DMS79 (cell line): ENCODE results near the gene GNAQ.

Source experiments
- DNase-seq: peaks from one replicate; lab custom pipeline; 2025; lab: John Stamatoyannopoulos, UW

The GNAQ gene

GRCh38 chr9:78031893-78032729 lies 500 bp upstream of the GNAQ start:
- DNase-seq: peak; percentile 55

DNA sequence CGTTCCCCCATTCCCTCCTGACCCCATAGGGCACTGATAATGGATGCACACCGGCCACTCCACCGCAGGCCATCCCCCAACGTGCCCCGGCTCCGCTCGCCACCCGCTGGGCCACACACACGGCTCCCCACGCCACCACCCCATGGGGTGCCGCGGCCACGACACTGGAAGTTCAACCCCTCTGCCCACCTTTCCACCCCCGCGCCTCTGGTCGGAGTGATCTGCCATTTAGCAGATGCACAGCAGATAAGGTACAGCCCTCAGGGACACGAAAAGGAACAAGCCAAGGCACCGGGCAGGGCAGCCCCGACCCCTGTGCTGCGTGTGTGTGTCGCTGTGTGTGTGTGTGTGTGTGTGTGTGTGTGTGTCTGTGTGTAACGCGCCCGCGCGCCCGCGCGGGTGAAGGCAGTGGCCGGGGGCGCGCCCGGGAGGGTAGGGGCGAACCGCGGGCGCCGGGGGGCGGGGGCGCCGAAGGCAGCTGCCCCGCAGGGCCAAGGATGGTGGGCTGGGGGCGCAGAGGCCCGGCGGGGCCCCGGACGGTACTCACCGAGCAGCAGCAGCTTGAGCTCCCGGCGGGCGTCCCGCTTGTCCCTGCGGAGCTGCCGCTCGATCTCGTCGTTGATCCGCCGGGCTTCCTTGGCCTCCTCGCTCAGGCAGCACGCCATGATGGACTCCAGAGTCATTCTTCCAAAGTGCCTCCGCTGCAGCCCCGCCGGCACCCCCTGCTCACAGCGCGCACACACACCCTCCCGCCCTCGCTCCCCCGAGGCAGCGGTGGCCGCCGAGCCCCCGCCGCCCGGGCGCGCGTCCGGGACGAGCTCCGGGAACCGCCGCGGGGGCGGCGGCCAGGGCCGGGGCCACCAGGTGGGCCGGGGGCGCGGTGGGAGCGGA lies 813 bp downstream of the GNAQ start:
- DNase-seq: no peak

GRCh38 chr9:78030296-78030552 lies 1.4 kb downstream of the GNAQ start:
- no peak for DNase-seq

DNA sequence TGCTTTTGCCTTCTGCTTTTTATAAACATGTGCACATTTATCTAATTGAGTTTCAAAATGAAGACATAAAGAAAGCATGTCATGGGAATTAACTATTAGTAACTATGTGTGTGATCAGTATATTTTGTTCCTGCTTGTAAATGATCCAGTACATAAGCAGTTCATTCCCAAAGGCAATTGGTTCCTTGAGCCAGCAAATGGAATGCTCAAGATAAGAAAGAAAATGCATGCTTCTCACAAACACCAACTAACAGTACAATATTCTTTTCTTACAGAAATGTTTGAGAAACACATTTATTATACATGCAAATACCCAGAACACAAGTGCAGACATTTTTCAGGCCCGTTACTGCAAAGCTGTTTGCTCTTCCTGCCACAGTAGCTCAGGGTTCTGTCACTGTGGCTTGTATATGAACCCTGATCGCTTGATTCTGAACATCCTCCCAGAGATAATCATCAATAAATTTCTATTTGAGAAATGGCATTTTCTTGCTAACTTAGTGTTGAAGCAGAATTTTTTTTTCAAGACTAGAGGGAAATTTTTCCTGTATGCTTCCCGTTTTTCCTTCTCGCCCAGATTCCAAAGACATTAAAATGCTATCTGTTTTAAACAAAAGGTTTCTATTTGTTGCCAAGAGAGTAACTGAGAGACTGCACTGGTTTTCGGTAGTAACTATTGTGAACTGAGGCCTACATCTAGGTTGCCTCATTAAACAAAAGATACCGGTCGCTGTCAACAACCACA lies 1.9 kb downstream of the GNAQ start:
- no peak for DNase-seq

DNA sequence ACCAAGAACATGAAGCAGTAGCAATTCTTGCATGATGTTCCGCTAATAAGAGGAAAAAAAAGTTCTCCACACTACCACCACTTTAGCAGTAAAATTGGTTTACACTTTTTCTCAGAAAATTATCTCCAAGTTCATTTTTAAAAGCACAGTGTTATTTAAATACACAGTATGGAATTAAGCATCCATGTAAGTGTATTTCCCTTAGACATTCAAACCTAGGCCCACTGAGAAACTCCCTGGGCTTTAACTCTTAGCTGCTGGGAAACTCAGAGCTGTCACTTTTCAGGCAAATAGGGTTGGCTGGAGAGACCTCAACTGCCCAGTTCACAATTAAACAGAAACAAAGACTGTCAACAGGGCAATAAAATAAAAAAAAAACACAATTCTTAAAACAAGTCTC lies 2.7 kb downstream of the GNAQ start:
- DNase-seq: no peak

GRCh38 chr9:78026947-78027346 lies 4.7 kb downstream of the GNAQ start:
- DNase-seq: no peak

- no peak for DNase-seq
Observed at GRCh38 chr9:78026416-78026815, 5.2 kb downstream of the GNAQ start.

- no peak for DNase-seq
Observed at GRCh38 chr9:78025186-78025585, 6.4 kb downstream of the GNAQ start.

GRCh38 chr9:78023003-78023741 lies 8.4 kb downstream of the GNAQ start:
- DNase-seq: no peak

- DNase-seq: no peak
Observed at GRCh38 chr9:78021697-78022096, 9.9 kb downstream of the GNAQ start.

DNA sequence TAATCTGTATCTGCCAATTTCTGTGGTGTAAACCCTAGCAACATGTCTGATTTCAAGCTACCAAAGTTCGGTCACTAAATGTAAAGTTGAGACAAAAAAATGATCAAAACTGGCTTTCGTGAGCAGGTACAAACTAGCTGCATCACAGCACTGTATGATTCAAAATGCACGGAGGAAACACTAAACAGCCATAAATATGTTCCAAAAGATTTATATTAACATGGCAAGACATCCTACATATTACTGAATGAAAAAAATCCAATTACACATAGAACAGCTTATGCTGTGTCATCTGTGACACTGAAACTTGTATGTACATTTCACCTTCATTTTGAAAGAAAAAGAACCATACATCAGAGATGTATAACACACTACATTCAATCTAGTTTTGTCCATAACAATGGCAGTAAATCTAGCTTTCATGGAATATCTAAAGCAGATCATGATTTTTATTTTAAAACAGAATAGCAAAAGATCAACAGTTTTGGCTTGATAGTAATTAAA lies 14.4 kb downstream of the GNAQ start:
- no peak for DNase-seq

DNA sequence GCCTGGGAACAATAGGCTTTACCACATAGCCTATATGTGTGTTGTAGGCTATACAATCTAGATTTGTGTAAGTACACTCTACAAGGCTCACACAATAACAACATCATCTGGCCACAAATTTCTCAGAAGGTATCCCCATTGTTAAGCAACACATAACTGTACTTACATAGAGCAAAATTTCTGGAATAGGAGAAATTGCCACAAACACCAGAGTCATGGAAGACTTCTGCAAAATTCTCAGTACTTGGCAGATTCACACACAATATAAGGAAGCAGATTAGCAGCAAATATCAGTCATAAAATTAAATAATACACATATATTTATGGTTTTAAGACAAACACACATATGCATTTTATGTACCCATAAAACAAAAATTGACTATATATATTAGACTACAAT lies 16.4 kb downstream of the GNAQ start:
- no peak for DNase-seq

- no peak for DNase-seq
Observed at GRCh38 chr9:78014776-78015175, 16.8 kb downstream of the GNAQ start.

DNA sequence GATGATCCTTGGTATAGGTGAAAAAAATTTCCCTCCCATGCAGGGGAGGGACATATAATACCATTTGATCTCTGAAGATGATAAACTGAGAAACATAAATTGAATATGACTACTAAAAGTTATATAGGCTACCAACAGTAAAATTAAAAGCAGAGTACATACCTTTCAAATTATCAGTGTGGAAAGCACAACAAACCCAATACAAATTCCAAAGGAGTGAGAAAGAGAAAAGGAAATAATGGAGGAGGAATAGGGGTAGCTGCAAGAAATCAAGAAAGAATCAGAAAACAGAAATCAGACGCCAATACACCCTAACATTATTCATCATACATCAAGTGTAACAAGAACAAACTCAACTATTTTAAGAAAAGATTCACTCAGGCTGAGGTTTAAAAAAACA lies 17.7 kb downstream of the GNAQ start:
- DNase-seq: no peak

DNA sequence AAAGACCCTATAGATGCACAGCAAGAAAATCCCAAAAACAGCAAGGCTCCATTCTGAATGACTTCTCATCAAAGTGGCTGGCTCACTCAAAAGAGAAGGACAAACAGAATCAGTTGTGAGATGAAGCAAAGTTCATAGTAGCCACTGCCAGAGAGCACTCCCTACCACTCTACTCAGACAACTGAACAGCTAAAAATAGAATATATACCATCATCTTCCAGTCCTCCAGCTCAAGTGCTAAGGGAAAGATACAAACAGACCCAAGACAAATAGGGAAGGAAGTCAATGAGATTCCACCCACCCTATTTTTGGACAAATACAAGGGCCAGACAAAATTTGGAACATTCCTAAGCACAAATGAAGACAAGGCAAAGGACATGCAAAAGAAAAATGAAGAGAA lies 20.6 kb downstream of the GNAQ start:
- DNase-seq: no peak

- DNase-seq: no peak
Observed at GRCh38 chr9:78010445-78010844, 21.2 kb downstream of the GNAQ start.

DNA sequence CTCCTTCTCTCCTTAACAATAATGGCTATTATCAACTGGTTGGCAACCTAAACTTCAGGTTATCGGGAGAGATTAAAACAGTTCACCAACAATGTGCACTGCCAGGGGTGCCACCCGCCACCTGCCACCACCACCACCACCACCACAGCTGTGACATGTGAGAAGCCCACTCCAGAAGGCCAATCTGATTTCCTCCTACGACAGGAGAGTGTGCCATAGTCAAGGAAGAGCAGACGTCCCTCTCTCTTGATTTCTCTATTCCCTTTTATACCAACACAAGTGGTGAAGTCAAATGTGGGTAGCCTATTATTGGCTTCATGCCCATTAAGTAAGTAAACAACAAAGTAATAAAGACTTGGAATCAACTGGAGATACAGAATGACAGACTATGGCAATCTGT lies 22.4 kb downstream of the GNAQ start:
- no peak for DNase-seq

- DNase-seq: no peak
Observed at GRCh38 chr9:78006734-78007133, 24.9 kb downstream of the GNAQ start.

DNA sequence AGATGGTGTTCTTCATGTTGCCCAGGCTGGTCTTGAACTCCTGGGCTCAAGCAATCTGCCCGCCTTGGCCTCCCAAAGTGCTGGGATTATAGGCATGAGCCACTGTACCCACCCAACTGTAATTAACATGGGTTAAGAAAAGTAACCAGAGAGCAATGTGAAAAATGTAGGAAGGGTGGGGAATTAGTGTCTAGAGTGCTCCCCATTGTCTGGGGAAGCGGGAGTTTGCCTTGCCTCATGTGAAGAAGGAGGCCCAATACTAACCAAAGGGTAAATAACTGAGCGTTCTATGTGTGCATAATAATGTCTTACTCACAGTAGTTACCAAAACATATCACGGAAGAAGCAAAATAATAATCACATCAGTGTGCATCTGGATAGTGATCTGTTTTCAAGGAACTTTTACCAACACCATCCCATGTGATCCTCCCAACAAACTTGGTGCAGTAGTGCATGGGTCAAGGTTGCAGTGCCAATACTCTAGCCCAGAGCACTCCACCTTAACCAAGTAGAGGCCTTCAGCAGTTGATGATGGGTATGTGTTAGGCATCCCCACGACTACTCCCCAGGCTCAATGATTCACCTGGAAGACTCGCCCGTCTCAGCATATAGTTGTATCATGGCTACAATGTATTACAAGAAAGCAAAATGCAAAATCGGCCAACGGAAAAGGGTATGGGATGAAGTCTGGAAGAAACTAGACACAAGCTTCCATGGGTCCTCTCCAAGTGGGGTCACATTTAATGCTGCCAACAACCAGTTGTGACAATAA lies 26.2 kb downstream of the GNAQ start:
- DNase-seq: no peak

DNA sequence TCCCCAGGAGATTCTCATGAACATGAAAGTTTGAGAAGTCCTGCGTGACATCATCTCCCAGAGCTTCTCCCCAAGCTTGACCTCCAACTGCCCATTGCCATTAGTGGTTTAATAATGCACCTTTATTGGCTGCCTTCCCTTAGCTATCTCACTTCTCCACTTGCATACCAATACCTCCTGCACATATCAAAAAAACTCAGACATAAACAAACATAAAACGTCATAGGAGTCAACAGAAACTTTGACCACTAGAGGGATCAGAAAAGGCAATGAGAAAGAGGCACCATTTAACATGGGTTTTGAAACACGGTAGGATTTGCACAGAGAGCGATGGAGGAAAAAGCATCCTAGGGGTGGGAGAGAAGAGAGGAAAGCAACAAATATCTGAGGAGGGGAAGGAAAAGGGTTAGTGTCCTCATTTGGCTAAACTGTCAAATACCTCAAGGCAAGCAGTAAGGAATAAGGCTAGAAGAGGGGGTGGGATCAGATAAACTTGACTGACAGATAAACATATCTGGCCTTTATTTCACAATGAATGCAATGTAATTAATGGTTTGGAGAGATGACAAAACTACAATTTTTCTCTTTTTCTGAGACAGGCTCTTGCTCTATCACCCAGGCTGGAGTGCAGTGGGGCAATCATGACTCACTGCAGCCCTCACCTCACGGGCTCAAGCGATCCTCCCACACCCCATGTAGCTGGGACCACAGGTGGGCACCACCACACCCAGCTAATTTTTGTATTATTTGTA lies 27.0 kb downstream of the GNAQ start:
- no peak for DNase-seq
